CD4-positive, alpha-beta memory T cell (primary cell): ENCODE data around the gene CST8. TPM values are rescaled to one million over a fixed set of nuclear protein-coding genes. Genes with fewer than 3 reads are reported as not detected.
A peak's percentile ranks its signal among the peaks of the same experiment; 100 is the strongest.

Source experiments
- CTCF ChIA-PET: fragments of 350-600 bp; sonication (Branson Sonifier 250); formaldehyde crosslinking; loops from one replicate; lab custom pipeline; 2021; ENCODE audit warnings: inconsistent platforms; ENCODE audit not compliant: partially characterized antibody; lab: Charles Lee
- POLR2A ChIA-PET: fragments of 350-600 bp; sonication (Branson Sonifier 250); formaldehyde crosslinking; loops from one replicate; lab custom pipeline; 2021; ENCODE audit not compliant: partially characterized antibody; lab: Charles Lee
- DNase-seq, 5 donors: peaks; one replicate each; pipeline versions ENCODE4 v3.0.0 to v3.0.0-alpha.2; 2020 to 2022; ENCODE audit warnings: mixed read lengths in 1 of 5
- H3K27ac ChIP-seq: one replicate; pipeline ENCODE4 v1.7.0; 2013; ENCODE audit warnings: low read depth, low read length
- H3K27me3 ChIP-seq: 2 replicates; pipeline ENCODE4 v1.7.0; 2013; ENCODE audit warnings: mild to moderate bottlenecking, low read length, moderate library complexity; ENCODE audit not compliant: insufficient read depth
- H3K36me3 ChIP-seq: 2 replicates; pipeline ENCODE4 v1.7.0; 2013; ENCODE audit warnings: mild to moderate bottlenecking, low read length, moderate library complexity; ENCODE audit not compliant: insufficient read depth
- H3K4me1 ChIP-seq: 2 replicates; pipeline ENCODE4 v1.7.0; 2013; ENCODE audit warnings: mild to moderate bottlenecking, low read length, moderate library complexity; ENCODE audit not compliant: insufficient read depth
- H3K4me3 ChIP-seq, 2 donors: one replicate each; pipeline ENCODE4 v1.7.0; 2013; ENCODE audit warnings: low read length in 2 of 2, mild to moderate bottlenecking in 1 of 2
- H3K9me3 ChIP-seq, 2 donors: one replicate each; pipeline ENCODE4 v1.7.0; 2013; ENCODE audit warnings: low read length in 2 of 2, control low read depth in 1 of 2; ENCODE audit not compliant: control insufficient read depth in 1 of 2
- H3K27ac Mint-ChIP-seq, 7 donors: one replicate each; pipeline ENCODE4 v1.8.0; 2020 to 2021; ENCODE audit warnings: mixed read lengths in 7 of 7, mild to moderate bottlenecking in 6 of 7, inconsistent platforms in 3 of 7, moderate library complexity in 3 of 7
- H3K27me3 Mint-ChIP-seq, 2 donors: one replicate each; pipeline ENCODE4 v1.8.0; 2020 to 2021; ENCODE audit warnings: mixed read lengths in 2 of 2
- H3K36me3 Mint-ChIP-seq, 2 donors: one replicate each; pipeline ENCODE4 v1.8.0; 2020 to 2021; ENCODE audit warnings: mixed read lengths in 2 of 2, inconsistent platforms in 1 of 2, mild to moderate bottlenecking in 1 of 2
- H3K4me1 Mint-ChIP-seq, 4 donors: one replicate each; pipeline ENCODE4 v1.8.0; 2020 to 2021; ENCODE audit warnings: mixed read lengths in 4 of 4, mild to moderate bottlenecking in 1 of 4
- H3K4me3 Mint-ChIP-seq, 8 donors: one replicate each; pipeline ENCODE4 v1.8.0; 2020 to 2021; ENCODE audit warnings: mixed read lengths in 8 of 8, mild to moderate bottlenecking in 7 of 8, moderate library complexity in 6 of 8, inconsistent platforms in 3 of 8
- H3K9me3 Mint-ChIP-seq, 8 donors: one replicate each; pipeline ENCODE4 v1.8.0; 2020 to 2021; ENCODE audit warnings: mixed read lengths in 8 of 8, mild to moderate bottlenecking in 5 of 8, inconsistent platforms in 3 of 8, moderate library complexity in 1 of 8
- intact Hi-C: fragments of 100-400 bp; cut with micrococcal nuclease; formaldehyde crosslinking; loops from one replicate; pipeline ENCODE4 v1.15.1; 2023
- polyA plus RNA-seq, 2 donors: library from polyadenylated mRNA; unstranded; fragments of 300-500 nt; fragmentation: Illumina TruSeq; gene quantifications; one replicate each; pipeline ENCODE4 v1.2.3, GENCODE V29; 2021
- total RNA-seq, 2 experiments: library from RNA; stranded (reverse); gene quantifications; one replicate each; pipeline ENCODE4 v1.2.3, GENCODE V29; 2021

CST8 gene
- total RNA-seq (not detected), polyA plus RNA-seq (not detected)

DNA sequence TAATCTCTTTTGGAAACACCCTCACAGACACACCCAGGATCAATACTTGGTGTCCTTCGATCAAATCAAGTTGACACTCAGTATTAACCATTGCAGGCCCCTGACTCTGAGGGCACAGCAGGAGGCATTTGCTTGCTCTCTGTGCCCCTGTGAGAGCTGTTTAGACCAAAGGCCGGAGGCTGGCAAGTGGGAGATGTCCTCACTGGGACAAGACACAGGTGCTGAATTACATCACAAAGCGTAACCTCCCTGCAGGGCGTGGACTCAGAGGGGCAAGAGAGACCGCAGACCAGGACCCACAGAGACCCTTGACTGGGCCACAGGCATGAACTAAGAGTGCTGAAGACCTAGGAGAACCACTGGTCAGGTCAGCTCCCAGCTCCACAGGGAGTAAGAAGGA is at the start of gene CST8:
Gene CST8 (plus strand): TSS at position 301 of the 400 bp plus-strand sequence. CDS start 551 bp downstream, outside the sequence.
- Mint-ChIP-seq H3K4me3 (no peak within 1 kb of the TSS), H3K4me1 (no peaks in the 10 kb centered on the region), H3K36me3 (no peaks in the 10 kb centered on the region), H3K9me3 (peaks cover 0 to 2% (median 0%) of the 10 kb centered on the region in 8 donors), H3K27ac (no peak within 1 kb of the TSS), H3K27me3 (peaks cover 0 to 2% of the 10 kb centered on the region in 2 donors)
- CTCF ChIA-PET, result no interaction called here
- no peak within 1 kb of the TSS for H3K27ac ChIP-seq
- no peak within 1 kb of the TSS for H3K4me3 ChIP-seq
- POLR2A ChIA-PET, result no interaction called here
- intact Hi-C loops, result no loop called here
- no peak for DNase-seq
- no peaks in the 10 kb centered on the region for H3K36me3 ChIP-seq
- no peaks in the 10 kb centered on the region for H3K27me3 ChIP-seq
- H3K4me1 ChIP-seq, result no peaks in the 10 kb centered on the region
- no peaks in the 10 kb centered on the region for H3K9me3 ChIP-seq

DNA sequence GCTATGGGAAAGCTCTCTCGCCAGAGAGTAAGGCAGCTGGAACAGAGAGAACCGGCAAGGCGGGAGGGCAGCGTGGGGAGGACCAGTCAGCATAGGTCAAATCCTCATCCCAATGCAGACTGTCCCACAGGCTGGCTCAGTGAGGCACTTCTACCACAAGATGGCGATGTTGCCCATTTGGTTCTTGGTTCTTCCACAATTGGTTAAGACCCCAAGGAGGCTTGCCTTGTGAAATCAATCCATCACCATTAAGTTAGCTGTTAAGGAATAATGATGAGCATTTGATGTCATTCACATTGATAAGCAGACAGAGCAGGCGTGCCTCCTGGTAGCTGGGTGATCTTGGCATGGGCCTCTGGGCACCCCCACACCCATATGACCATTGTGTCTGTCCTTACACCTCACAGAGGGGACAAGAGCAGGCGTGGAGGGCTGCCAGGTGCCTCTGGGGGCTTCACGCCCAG is 49.0 kb upstream of the CST8 start:
- Histone ChIP-seq H3K4me3 (no peak overlapping the region), H3K9me3 (no peaks in the 10 kb centered on the region), H3K4me1 (no peaks in the 10 kb centered on the region), H3K27ac (no peak overlapping the region), H3K36me3 (no peaks in the 10 kb centered on the region), H3K27me3 (peaks cover 3% of the 10 kb centered on the region)
- Mint-ChIP-seq H3K27ac (no peak overlapping the region), H3K36me3 (no peaks in the 10 kb centered on the region), H3K4me3 (no peak overlapping the region), H3K9me3 (no peaks in the 10 kb centered on the region), H3K27me3 (peaks cover 0 to 3% of the 10 kb centered on the region in 2 donors), H3K4me1 (no peaks in the 10 kb centered on the region)
- ChIA-PET POLR2A (no interaction called here), CTCF (interaction anchor here (0.8 to 2.5 kb wide), 10 partner anchors 10 to 1967 kb away, joined by 3 to 12 read pairs (median 4); partner anchors contain the start of genes CST11, NAPB and NXT1)
- DNase-seq, result peak; percentile 12 to 58 (median 39)
- intact Hi-C loops, result no loop called here

- no peak for DNase-seq
- Mint-ChIP-seq H3K4me3 (no peak overlapping the region), H3K36me3 (no peaks in the 10 kb centered on the region), H3K27me3 (peaks cover 0 to 3% of the 10 kb centered on the region in 2 donors), H3K27ac (no peak overlapping the region), H3K4me1 (no peaks in the 10 kb centered on the region), H3K9me3 (no peaks in the 10 kb centered on the region)
- ChIA-PET CTCF (interaction anchor here (0.8 to 1.8 kb wide), 6 partner anchors 10 to 1966 kb away, joined by 3 to 12 read pairs (median 4); partner anchors contain the start of gene CST11), POLR2A (no interaction called here)
- no peaks in the 10 kb centered on the region for H3K9me3 ChIP-seq
- H3K27me3 ChIP-seq, result peaks cover 3% of the 10 kb centered on the region
- H3K4me1 ChIP-seq, result no peaks in the 10 kb centered on the region
- no peak overlapping the region for H3K27ac ChIP-seq
- H3K4me3 ChIP-seq, result no peak overlapping the region
- intact Hi-C loops, result no loop called here
- no peaks in the 10 kb centered on the region for H3K36me3 ChIP-seq
These were observed 48.5 kb upstream of the CST8 start for GRCh38 chr20:23442436-23442835.

- POLR2A ChIA-PET, result no interaction called here
- no peaks in the 10 kb centered on the region for H3K36me3 ChIP-seq
- H3K27ac ChIP-seq, result no peak overlapping the region
- intact Hi-C loops, result no loop called here
- no peak overlapping the region for H3K4me3 ChIP-seq
- peak overlapping the region in 1 of 7 donors; percentile 18 for H3K27ac Mint-ChIP-seq
- H3K4me1 ChIP-seq, result no peaks in the 10 kb centered on the region
- H3K4me1 Mint-ChIP-seq, result no peaks in the 10 kb centered on the region
- H3K27me3 Mint-ChIP-seq, result peaks cover 0 to 3% of the 10 kb centered on the region in 2 donors
- CTCF ChIA-PET, result interaction anchor here (1.2 to 2.5 kb wide), 2 partner anchors 10 to 95 kb away, joined by 3 to 10 read pairs; no protein-coding TSS in a partner anchor
- H3K9me3 ChIP-seq, result no peaks in the 10 kb centered on the region
- no peaks in the 10 kb centered on the region for H3K36me3 Mint-ChIP-seq
- peaks cover under 1% of the 10 kb centered on the region for H3K27me3 ChIP-seq
- no peak overlapping the region for H3K4me3 Mint-ChIP-seq
- no peak for DNase-seq
- no peaks in the 10 kb centered on the region for H3K9me3 Mint-ChIP-seq
These were observed 46.1 kb upstream of the CST8 start for GRCh38 chr20:23444859-23445258.

DNA sequence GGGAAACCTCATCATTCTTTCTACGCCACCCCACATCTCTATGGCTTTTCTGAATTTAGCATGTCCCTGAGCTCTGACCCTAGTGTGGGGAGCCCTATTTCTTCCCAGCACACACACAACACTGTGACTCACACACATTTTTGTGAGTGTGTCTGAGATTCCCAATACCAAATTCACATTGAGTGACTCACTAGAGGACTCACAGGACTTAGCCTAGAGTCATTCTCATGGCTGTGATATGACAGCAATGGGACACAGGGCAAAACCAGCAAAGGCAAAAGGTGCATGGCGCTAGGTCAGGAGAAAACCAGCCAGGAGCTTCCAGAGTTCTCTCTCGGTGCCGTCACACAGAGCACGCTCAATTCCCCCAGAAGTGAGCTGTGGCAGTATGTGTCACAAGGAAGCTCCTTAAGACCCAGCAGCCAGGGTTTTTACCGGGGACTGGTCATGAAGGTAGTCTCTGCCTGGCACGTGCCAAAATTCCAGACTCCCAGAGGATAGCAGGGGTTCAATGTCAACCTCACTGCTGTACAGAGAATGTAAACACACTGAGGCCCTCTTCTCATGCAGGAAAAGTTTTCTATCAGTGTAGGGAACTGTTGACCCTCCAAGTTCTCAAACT is 45.2 kb upstream of the CST8 start:
- CTCF ChIA-PET, result interaction anchor here (1.3 to 2.5 kb wide), 3 partner anchors 10 to 96 kb away, joined by 3 to 11 read pairs (median 10); partner anchors contain the start of gene NXT1
- Histone ChIP-seq H3K27ac (no peak overlapping the region), H3K9me3 (no peaks in the 10 kb centered on the region), H3K4me3 (no peak overlapping the region), H3K4me1 (no peaks in the 10 kb centered on the region), H3K36me3 (no peaks in the 10 kb centered on the region), H3K27me3 (no peaks in the 10 kb centered on the region)
- peaks cover 0 to 3% of the 10 kb centered on the region in 2 donors for H3K27me3 Mint-ChIP-seq
- H3K9me3 Mint-ChIP-seq, result no peaks in the 10 kb centered on the region
- intact Hi-C loops, result no loop called here
- H3K4me3 Mint-ChIP-seq, result no peak overlapping the region
- POLR2A ChIA-PET, result no interaction called here
- H3K36me3 Mint-ChIP-seq, result no peaks in the 10 kb centered on the region
- peak overlapping the region in 1 of 7 donors; percentile 29 for H3K27ac Mint-ChIP-seq
- no peaks in the 10 kb centered on the region for H3K4me1 Mint-ChIP-seq
- DNase-seq, result no peak

GRCh38 chr20:23446505-23446904 is 44.4 kb upstream of the CST8 start:
- H3K4me3 Mint-ChIP-seq, result no peak overlapping the region
- no peak overlapping the region for H3K4me3 ChIP-seq
- intact Hi-C loops, result no loop called here
- H3K27ac Mint-ChIP-seq, result no peak overlapping the region
- no peaks in the 10 kb centered on the region for H3K36me3 ChIP-seq
- H3K36me3 Mint-ChIP-seq, result no peaks in the 10 kb centered on the region
- DNase-seq, result no peak
- no peaks in the 10 kb centered on the region for H3K27me3 ChIP-seq
- no peaks in the 10 kb centered on the region for H3K4me1 ChIP-seq
- H3K27me3 Mint-ChIP-seq, result peaks cover 0 to 4% of the 10 kb centered on the region in 2 donors
- no peaks in the 10 kb centered on the region for H3K9me3 Mint-ChIP-seq
- no peaks in the 10 kb centered on the region for H3K9me3 ChIP-seq
- POLR2A ChIA-PET, result no interaction called here
- no peaks in the 10 kb centered on the region for H3K4me1 Mint-ChIP-seq
- H3K27ac ChIP-seq, result no peak overlapping the region
- CTCF ChIA-PET, result interaction anchor here (1.3 to 1.9 kb wide), 2 partner anchors 10 to 97 kb away, joined by 3 to 11 read pairs; partner anchors contain the start of gene NXT1

DNA sequence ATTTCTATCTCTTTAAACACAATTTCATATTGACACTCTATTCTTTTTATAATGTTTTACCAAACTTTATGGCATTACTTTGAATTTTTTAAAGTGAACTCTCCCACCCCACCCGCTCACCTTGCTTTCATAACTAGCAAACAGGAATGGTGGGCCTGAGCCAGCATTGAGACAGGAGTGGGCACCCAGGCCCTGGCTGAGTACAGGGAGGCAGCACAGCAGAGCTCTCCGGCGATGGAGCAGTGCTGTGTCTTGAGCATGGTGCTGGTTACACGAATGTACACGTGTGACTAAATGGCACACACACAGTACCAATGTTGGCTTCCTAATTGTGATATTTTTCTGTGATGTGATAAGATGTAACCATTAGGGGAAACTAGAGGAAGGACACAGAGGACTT is 42.8 kb upstream of the CST8 start:
- Mint-ChIP-seq H3K4me3 (no peak overlapping the region), H3K36me3 (no peaks in the 10 kb centered on the region), H3K4me1 (no peaks in the 10 kb centered on the region), H3K27me3 (peaks cover 0 to 2% of the 10 kb centered on the region in 2 donors), H3K9me3 (no peaks in the 10 kb centered on the region), H3K27ac (no peak overlapping the region)
- intact Hi-C loops, result no loop called here
- CTCF ChIA-PET, result no interaction called here
- H3K27ac ChIP-seq, result no peak overlapping the region
- H3K4me3 ChIP-seq, result no peak overlapping the region
- no peaks in the 10 kb centered on the region for H3K27me3 ChIP-seq
- no peaks in the 10 kb centered on the region for H3K36me3 ChIP-seq
- no peaks in the 10 kb centered on the region for H3K9me3 ChIP-seq
- POLR2A ChIA-PET, result no interaction called here
- no peaks in the 10 kb centered on the region for H3K4me1 ChIP-seq
- DNase-seq, result no peak
